Endothelial cell of umbilical vein (primary cell): ENCODE data around the gene HNRNPL.

ENCODE experiments used
- CTCF ChIP-seq, 2 donors: IDR thresholded peaks; 1 replicate in 1 of 2; 2 replicates in 1 of 2; pipeline ENCODE4 v1.5.1; 2011; ENCODE audit warnings: low read length in 2 of 2, mild to moderate bottlenecking in 2 of 2, moderate library complexity in 2 of 2, control low read depth in 1 of 2, inconsistent platforms in 1 of 2, low read depth in 1 of 2; ENCODE audit not compliant: insufficient read depth in 1 of 2; ENCODE audit errors: extremely low read depth in 1 of 2
- POLR2A ChIP-seq: IDR thresholded peaks from 2 replicates; pipeline ENCODE4 v1.6.1; 2012; ENCODE audit warnings: low read depth, mild to moderate bottlenecking, control low read depth, low read length
- POLR2AphosphoS5 ChIP-seq: IDR thresholded peaks from 2 replicates; pipeline ENCODE4 v1.6.1; 2012; ENCODE audit warnings: low read depth, mild to moderate bottlenecking, control low read depth, low read length, moderate library complexity; ENCODE audit not compliant: insufficient read depth

GRCh38 chr19:38786572-38787265 is 63.1 kb downstream of the HNRNPL start:
- no peak for TF ChIP-seq POLR2A
- TF ChIP-seq POLR2AphosphoS5, result no peak
- TF ChIP-seq CTCF (IDR thresholded peaks at IDR 0.05; ENCODE audit: extremely low read depth in 1 of 2, insufficient read depth in 1 of 2, low read depth in 1 of 2, low read length in 2 of 2), result no peak
